ENCODE data around the gene C10orf105.
A peak's percentile ranks its signal among the peaks of the same experiment; 100 is the strongest.

Gene C10orf105

DNA sequence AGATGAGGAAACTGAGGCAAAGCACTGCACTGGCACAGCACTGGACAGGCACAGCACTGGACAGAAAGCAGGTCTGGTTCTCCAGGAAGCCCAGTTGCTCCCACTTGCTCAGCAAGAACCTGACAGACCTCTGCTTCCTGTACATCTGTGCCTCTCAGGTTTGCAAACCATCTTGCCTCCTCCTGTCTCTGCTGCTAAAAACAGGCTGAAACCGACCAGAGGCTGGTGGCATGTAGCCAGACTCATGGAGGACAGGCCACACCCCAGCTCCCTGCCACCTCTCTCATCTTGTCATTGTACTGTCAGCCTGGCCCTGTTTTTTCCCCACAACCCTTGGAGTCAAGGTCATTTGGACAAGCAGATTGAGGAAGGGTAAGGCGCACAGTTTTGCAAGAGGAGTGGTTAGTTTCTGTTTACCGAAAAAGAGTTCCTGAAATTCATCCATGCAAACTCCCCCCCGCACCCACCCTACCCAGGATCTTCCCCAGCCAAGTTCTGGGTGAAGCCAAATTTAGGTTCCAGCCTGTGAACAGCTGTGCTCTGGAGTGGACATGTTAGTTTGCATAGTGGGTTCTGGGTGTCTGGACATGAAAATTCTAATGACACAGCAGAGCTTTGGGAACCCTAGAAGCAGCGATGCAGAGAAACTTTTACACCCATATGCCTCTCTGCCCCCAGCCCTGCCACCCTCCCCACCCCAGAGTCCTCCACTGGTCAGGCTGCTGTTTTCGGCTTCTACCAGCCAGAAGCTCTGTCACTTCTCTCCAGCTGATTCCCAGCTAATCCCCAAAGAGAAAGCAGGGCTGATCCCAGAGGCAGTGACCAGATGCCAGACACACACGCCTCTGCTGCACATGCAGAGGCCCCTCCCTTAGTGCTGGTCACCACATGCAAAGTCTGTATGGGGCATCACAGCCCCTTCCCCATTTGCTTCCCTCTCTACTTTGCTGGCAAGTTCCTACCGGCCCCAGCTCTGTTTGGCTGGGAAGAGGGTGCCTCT is 8.5 kb upstream of the C10orf105 start:
- no peak overlapping the region for H3K4me3 ChIP-seq (ENCODE audit: severe bottlenecking)
- TF ChIP-seq, protein P1, sequence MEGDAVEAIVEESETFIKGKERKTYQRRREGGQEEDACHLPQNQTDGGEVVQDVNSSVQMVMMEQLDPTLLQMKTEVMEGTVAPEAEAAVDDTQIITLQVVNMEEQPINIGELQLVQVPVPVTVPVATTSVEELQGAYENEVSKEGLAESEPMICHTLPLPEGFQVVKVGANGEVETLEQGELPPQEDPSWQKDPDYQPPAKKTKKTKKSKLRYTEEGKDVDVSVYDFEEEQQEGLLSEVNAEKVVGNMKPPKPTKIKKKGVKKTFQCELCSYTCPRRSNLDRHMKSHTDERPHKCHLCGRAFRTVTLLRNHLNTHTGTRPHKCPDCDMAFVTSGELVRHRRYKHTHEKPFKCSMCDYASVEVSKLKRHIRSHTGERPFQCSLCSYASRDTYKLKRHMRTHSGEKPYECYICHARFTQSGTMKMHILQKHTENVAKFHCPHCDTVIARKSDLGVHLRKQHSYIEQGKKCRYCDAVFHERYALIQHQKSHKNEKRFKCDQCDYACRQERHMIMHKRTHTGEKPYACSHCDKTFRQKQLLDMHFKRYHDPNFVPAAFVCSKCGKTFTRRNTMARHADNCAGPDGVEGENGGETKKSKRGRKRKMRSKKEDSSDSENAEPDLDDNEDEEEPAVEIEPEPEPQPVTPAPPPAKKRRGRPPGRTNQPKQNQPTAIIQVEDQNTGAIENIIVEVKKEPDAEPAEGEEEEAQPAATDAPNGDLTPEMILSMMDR (IDR thresholded peaks at IDR 0.05; ENCODE audit: poor library complexity, severe bottlenecking): no peak
- H3K27me3 ChIP-seq (ENCODE audit: insufficient read depth, poor library complexity, severe bottlenecking): no peaks in the 10 kb centered on the region
- ATAC-seq (ENCODE audit: low read depth) (peak; percentile 13; the same call in 1 of the 3 replicates), DNase-seq (ENCODE audit: low spot score) (no peak)
- H3K27ac ChIP-seq (ENCODE audit: poor library complexity, severe bottlenecking): peak overlapping the region; percentile 26
- no peaks in the 10 kb centered on the region for H3K36me3 ChIP-seq (ENCODE audit: low read depth)
- no peaks in the 10 kb centered on the region for H3K9me3 ChIP-seq (ENCODE audit: severe bottlenecking)
- peaks cover 30% of the 10 kb centered on the region for H3K4me1 ChIP-seq (ENCODE audit: insufficient read depth, poor library complexity, severe bottlenecking)

DNA sequence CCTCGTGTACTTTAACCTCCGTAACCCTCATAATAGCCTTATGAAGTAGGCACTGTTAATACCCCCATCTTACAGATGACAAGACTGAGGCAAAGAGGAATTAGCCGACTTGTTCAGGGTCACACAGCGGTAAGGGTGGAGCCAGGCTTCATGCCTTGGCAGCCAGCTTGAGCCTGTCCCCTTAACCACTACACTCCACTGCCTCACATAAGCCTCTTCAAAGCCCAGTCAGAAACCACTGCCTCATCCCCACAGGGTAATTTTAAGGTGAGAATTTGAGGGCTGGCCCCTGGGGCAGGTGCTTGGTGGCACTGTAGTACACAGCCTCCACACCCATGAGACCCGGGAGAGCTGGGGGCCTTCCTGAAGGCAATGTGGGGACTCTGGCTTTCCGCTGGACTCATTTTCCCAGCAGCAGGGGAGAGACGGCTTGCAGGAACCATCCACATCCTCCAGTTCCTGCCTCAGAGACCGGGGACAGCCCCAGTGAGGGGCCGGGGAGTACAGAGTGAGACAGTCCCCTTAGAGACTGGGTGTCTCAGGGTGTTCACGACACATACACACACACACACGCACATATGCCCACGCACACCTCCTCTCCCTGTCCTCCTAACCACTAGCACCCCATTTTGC is 7.6 kb upstream of the C10orf105 start:
- ATAC-seq (ENCODE audit: low read depth) (no peak), DNase-seq (ENCODE audit: low spot score) (no peak)
- Histone ChIP-seq H3K27ac (ENCODE audit: poor library complexity, severe bottlenecking) (peak overlapping the region; percentile 26), H3K36me3 (ENCODE audit: low read depth) (no peaks in the 10 kb centered on the region), H3K9me3 (ENCODE audit: severe bottlenecking) (no peaks in the 10 kb centered on the region), H3K4me1 (ENCODE audit: insufficient read depth, poor library complexity, severe bottlenecking) (peaks cover 30% of the 10 kb centered on the region), H3K4me3 (ENCODE audit: severe bottlenecking) (no peak overlapping the region), H3K27me3 (ENCODE audit: insufficient read depth, poor library complexity, severe bottlenecking) (no peaks in the 10 kb centered on the region)
- TF ChIP-seq, protein P1 (IDR thresholded peaks at IDR 0.05; ENCODE audit: poor library complexity, severe bottlenecking): no peak

DNA sequence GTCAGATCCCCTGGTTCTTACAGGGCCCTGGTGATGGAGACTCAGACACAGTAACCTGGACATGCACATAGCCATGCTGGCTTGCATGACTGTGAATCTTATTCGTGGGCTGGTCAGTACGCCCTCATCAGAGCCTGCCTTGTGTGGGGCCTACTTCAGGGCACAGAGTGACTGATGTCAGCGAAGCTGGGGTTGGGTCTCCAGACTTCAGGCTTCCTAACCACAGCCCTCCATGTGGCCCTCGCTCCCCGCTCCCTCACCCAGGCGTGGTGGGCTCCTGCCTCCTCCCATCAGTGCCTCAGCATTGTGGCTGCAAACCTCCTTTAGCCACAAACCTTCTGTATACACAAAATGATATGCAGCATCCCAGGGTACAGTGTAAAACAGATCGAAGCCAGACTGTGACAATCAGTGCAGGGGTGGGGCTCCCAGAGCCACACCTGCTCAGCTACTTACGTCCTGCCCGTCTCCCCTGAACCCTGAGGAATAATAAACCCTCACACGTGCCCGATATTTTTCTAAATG is 7.1 kb upstream of the C10orf105 start:
- no peaks in the 10 kb centered on the region for H3K9me3 ChIP-seq (ENCODE audit: severe bottlenecking)
- H3K4me1 ChIP-seq (ENCODE audit: insufficient read depth, poor library complexity, severe bottlenecking): peaks cover 30% of the 10 kb centered on the region
- H3K36me3 ChIP-seq (ENCODE audit: low read depth): no peaks in the 10 kb centered on the region
- DNase-seq (ENCODE audit: low spot score) (no peak), ATAC-seq (ENCODE audit: low read depth) (no peak)
- TF ChIP-seq, protein P1 (IDR thresholded peaks at IDR 0.05; ENCODE audit: poor library complexity, severe bottlenecking): no peak
- no peak overlapping the region for H3K4me3 ChIP-seq (ENCODE audit: severe bottlenecking)
- H3K27me3 ChIP-seq (ENCODE audit: insufficient read depth, poor library complexity, severe bottlenecking): no peaks in the 10 kb centered on the region
- H3K27ac ChIP-seq (ENCODE audit: poor library complexity, severe bottlenecking): no peak overlapping the region

DNA sequence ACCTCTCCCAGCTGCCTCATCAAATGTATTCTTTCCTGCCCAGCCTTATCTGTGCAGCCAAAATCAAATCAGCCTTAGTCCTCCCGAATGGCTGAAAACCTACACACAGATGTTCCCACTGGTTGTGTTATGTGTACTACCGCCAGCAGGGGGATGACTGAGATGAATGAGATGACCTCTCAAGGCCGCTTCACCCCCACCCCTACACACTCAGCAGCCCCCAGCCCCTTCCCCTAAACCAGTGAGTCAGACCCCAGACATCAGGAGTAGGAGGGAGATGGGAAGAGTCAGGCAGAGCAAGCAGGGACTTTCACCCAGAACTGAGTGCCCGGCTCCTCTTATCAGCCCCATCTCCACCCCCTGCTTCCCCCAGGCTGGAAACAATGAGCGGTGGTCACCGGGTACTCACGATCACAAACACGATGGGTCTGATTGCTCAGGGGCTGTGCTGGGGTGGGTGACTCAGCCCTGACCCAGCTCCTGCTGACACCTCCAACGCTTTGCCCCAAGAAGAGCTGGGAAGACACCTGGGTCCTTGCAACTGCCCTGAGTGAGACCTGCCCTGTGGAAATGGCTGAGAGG is 6.5 kb upstream of the C10orf105 start:
- Histone ChIP-seq H3K27ac (ENCODE audit: poor library complexity, severe bottlenecking) (no peak overlapping the region), H3K36me3 (ENCODE audit: low read depth) (no peaks in the 10 kb centered on the region), H3K9me3 (ENCODE audit: severe bottlenecking) (no peaks in the 10 kb centered on the region), H3K4me1 (ENCODE audit: insufficient read depth, poor library complexity, severe bottlenecking) (peaks cover 30% of the 10 kb centered on the region), H3K4me3 (ENCODE audit: severe bottlenecking) (no peak overlapping the region), H3K27me3 (ENCODE audit: insufficient read depth, poor library complexity, severe bottlenecking) (no peaks in the 10 kb centered on the region)
- DNase-seq (ENCODE audit: low spot score): no peak
- TF ChIP-seq, protein P1 (IDR thresholded peaks at IDR 0.05; ENCODE audit: poor library complexity, severe bottlenecking): peak; percentile 38
- ATAC-seq (ENCODE audit: low read depth): peak; percentile 41; the same call in 2 of the 3 replicates

Data from RWPE2 (cell line).